Measurements from ENCODE around the gene TOR4A. TPM values are rescaled to one million over a fixed set of nuclear protein-coding genes. Genes with fewer than 3 reads are reported as not detected.

The TOR4A gene
- 1 to 10 TPM; 3.6 to 10.0 (median 4.9) TPM for polyA plus RNA-seq (ENCODE audit: insufficient read length in 4 of 4)

DNA sequence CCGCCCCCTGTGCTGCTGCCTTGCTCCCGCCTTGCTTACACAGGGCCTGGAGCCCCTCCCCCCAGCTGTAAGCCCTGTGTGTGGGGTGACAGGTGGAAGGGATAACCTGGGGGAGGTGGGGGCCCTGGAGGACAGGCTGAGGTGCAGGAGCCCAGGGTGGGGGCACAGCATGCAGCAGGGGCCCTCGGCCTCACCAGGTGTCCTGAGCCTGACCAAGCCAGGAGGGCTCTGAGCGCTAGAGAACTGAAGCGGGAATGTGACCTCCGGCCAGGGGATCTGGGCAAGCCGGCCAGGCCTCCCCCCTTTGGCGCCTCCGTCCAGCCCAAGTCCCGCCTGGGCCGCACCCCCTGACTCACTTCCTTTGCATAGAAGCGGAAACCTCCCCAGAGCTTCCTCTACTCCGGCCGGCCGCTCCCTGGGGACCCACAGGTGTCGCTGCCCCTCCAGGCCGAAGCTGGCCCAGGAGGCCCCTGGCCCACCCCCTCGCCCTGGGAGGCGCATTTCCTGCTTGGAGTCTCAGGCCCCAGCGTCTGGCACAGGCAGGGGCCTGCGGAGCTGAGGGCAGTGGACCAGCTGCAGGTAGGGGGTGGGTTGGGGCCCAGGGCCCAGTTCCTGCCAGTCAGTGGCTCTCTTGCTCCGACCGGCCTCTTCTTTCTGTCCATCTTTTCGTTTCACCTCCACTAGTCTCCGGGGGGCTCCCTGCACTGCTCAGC lies at the start of gene TOR4A:
Gene TOR4A, plus strand, starts transcription at position 398 of the 713 bp plus-strand sequence. CDS start 964 bp downstream, outside the sequence.
- no peak for DNase-seq (ENCODE audit: low read depth in 4 of 4, low spot score in 3 of 4)

DNA sequence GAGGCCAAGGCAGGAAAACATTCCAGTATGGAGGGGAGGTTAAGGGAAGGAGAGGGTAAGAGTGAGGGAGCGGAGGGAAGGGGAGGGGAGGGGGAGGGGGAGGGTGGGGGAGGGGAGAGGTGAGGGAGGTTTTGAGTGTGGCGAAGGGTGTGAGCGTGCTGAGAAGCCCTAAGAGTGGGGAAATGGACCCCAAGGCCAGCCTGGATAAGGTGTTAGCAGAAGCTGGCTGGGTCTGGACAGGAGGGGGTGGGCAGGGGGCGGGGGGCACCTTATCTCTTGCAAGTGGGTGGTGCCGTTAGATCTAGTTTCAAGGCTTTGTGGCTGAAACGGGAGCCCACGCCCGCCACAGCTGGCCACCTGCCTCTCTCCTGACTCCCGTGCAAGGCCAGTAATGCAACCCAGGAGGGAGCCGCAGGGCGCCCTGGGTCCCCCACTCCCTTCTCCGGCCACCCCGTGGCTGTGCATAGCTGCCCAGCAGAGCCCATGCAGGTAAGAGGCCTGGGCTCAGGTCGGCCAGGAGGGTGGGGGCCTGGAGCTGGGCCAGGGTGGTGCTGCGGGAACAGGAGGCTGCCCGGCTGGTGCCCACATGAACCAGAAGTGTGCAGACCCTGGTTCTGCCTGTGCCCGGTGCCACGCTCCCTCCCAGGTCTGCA lies 49.5 kb upstream of the TOR4A start:
- DNase-seq (ENCODE audit: low read depth in 4 of 4, low spot score in 3 of 4) = no peak

DNA sequence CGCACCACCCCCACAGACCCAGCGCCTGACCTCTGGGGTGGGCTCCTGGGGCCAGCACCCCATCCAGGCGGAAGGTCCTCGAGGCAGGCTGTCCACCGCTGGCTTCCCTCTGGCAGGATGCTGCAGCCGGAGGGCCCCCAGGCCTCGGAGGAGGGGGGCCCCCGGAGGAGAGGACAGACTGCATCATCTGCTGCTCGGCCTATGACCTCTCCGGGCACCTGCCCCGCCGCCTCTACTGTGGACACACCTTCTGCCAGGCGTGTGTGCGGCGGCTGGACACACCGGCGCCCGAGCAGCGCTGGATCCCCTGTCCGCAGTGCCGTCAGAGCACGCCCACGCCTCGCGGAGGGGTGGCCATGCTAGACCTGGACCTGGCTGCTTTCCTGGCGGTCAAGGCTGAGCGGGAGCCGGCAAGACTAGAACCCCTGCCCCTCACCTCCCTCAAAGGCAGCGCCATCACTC lies 49.0 kb upstream of the TOR4A start:
- no peak for DNase-seq (ENCODE audit: low read depth in 4 of 4, low spot score in 3 of 4)

DNA sequence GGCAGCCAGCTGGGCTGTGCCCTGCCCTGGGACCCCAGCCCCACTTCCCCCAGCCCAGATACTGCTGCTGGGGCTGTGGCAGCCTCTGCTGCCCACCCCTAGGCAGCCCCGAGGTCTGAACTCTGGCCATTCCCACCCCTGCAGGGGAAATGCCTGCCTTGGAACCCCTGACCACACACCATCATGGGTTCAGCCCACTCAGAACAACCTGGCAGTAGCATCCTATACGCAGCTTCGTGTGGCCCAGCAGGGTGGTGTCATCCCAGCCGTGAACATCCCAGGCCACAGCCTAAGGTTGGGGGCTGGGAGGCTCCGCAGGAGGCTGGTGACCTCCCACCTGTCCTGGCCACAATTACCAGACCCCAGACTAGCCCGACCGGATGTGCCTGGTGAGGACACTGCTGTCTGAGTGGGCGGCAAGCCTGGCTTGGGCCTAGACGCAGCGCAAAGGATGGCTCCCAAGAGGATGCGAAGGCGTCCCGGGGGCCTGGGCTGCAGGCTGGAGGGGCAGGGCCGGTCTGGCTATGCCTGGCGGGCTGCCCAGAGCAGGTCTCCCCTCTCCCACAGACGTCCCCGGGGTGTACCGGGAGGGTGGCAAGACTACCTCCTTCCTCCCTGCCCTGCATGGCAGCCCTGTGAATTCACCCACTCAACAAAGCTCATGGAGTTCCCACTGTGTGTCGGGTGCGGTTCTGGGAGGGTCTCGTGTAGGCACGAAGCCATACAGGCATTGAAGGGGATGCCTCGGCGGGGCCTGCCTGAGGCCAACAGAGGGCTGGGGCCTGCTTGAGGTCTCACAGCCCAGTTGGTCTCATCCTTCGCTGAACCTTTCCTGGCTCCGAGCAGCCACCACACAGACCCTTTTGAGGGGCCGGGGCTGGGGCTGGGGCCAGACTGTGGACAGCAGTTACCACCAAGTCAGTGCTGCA lies 48.3 kb upstream of the TOR4A start:
- no peak for DNase-seq (ENCODE audit: low read depth in 4 of 4, low spot score in 3 of 4)

DNA sequence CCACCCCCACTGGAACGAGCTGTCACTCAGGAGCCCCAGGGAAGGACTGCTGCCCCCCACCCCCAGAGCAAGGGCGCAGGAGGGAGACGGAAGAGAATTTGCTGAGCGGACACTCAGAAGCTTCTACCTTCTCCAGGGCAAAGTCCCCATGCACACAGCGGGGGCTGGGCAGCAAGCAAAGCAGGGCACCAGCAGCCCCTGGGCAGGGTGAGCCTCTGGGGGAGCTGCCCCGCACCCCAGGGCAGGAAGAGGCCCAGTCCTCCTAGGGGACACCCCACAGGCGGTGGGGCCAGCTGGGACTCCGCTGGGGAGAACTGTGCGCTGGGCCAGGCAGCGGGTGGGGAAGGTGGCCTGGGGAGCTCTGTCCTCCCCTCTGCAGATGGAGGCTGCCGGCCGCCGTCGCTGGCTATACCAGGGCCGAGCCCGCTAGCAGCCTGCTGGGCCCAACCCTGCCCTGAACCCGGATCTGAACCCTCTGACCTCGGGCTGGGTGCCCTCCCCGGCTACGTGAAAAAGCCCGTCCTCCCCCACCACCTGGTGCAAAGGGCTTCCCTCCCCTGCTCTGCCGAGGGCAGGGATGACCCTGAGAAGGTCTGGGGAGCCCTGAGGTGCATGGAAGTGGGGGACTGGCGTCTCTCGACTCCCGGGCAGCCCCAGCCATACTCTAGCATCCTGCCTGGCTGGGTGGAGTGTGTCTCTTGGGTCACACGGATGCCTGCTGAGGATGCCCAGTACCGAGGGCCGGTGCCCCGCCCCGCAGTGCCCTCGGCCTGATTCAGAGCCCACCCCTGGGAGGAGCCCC lies 47.4 kb upstream of the TOR4A start:
- no peak for DNase-seq (ENCODE audit: low read depth in 4 of 4, low spot score in 3 of 4)

DNA sequence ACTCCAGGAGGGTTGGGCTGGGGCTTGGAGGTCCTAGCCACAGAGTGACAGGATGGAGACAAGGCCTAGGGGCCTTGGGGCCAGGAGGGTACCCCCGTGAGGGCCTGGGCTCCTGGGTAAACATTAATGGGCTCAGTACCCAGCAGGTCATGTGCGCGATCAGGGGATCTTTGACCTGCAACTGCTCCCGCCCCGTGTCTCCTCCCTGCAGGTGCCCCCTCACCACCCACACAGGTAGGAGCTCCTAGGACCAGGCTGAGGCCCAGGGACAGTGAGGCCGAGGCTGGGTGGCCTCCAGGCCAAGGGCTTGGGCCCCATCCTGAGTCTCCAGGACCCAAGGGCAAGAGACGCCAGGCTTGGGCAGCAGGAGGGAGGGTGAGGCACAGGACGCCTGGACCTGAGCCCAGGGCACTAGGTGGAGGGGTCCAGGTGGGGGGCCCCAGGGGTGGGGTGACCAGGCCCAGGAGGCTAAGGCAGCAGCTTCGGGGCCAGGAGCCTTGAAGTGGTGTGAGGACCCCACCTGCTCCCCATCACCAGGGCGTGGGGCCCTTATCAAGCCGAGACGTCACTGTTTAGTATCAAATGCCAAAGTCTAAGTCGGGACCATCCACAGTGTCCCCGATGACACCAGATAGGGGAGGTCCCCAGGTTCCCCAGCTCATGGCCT lies 46.7 kb upstream of the TOR4A start, which contains the start of gene SLC34A3:
Gene SLC34A3, plus strand, starts transcription at position 197 of the 667 bp plus-strand sequence. CDS start 802 bp downstream, outside the sequence.
- DNase-seq (ENCODE audit: low read depth in 4 of 4, low spot score in 3 of 4) = no peak

DNA sequence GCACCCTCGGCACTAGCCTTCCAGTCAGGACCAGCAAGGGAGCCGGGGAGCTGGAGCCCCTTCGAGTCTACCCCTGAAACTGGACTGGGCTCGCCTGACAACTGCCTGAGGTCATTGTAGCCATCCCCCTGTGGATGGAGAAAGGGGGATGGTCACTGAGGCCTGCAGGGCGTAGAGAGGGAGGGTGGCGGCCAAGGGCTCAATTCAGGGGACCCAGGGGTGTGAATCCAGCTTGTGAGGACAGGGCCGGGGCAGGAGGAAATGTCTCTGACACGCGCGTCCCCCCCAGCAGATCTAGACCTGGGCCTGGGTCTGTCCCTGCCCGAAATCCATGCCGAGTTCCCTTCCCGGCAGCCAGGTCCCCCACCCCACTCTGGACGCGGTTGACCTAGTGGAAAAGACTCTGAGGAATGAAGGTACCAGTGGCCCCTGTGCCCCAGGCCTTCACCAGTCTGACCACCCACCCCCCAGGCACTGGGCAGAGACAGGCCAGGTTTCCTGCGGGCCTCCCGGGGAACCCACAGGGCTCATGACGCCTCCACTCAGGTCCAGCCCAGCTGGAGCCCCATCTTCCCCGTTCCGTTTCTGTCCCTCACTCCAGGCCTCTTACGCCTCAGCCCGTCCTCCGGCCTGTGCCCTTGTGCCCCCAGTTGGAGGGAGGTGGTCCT lies 46.0 kb upstream of the TOR4A start:
- DNase-seq (ENCODE audit: low read depth in 4 of 4, low spot score in 3 of 4) = no peak

DNA sequence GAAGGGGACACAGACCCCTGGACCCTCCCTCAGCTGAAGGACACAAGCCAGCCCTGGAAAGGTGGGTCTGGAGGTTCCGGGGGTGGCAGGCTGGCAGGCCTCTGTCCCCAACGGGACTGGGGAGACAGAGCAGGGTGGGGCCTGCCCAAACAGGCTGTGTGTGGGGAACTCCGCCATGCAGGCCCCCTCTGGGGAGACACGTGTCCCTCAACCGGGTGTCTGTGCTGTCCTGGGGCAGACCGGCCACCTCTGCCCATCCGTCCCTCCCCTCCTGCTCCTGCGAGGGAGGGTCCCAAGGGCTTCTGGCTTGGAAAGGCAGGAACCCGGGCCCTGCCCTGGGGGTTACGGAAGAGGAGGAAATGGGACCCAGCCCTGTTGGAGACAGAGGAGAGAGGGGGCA lies 45.4 kb upstream of the TOR4A start:
- no peak for DNase-seq (ENCODE audit: low read depth in 4 of 4, low spot score in 3 of 4)

DNA sequence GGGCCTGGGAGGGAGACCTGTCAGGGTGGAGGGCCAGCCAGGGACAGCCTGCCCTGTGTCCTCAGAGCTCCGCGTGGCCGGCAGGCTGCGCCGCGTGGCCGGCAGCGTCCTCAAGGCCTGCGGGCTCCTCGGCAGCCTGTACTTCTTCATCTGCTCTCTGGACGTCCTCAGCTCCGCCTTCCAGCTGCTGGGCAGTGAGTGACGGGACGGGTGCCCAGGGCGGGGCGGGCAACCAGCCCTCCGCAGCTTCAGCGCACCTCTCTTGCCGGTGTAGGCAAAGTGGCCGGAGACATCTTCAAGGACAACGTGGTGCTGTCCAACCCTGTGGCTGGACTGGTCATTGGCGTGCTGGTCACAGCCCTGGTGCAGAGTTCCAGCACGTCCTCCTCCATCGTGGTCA lies 45.0 kb upstream of the TOR4A start:
- DNase-seq (ENCODE audit: low read depth in 4 of 4, low spot score in 3 of 4) = no peak

DNA sequence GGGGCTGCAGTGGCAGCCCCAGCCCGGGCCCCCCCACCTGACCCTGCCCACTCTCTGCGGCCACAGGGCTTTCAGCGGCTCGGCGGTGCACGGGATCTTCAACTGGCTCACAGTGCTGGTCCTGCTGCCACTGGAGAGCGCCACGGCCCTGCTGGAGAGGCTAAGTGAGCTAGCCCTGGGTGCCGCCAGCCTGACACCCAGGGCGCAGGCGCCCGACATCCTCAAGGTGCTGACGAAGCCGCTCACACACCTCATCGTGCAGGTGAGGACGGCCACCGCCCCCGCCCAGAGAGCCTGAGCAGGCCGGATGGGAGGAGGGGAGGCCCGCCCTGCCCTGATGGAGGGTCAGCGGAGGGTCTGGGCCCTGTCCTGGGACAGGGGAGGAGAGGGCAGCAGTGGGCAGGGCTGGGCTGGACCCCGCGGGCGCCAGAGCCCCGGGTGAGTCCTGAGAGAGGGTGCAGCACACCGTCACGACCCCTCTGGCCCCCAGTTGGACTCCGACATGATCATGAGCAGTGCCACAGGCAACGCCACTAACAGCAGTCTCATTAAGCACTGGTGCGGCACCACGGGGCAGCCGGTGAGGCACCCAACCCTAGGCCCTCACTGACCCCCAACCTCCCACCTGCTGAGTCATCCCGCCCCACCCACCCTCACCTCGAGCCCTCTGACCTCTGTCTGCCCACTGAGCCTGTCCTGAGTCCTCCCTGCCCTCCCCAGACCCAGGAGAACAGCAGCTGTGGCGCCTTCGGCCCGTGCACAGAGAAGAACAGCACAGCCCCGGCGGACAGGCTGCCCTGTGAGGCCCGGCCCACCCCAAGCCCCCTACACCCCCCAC lies 44.2 kb upstream of the TOR4A start:
- DNase-seq (ENCODE audit: low read depth in 4 of 4, low spot score in 3 of 4) = no peak

DNA sequence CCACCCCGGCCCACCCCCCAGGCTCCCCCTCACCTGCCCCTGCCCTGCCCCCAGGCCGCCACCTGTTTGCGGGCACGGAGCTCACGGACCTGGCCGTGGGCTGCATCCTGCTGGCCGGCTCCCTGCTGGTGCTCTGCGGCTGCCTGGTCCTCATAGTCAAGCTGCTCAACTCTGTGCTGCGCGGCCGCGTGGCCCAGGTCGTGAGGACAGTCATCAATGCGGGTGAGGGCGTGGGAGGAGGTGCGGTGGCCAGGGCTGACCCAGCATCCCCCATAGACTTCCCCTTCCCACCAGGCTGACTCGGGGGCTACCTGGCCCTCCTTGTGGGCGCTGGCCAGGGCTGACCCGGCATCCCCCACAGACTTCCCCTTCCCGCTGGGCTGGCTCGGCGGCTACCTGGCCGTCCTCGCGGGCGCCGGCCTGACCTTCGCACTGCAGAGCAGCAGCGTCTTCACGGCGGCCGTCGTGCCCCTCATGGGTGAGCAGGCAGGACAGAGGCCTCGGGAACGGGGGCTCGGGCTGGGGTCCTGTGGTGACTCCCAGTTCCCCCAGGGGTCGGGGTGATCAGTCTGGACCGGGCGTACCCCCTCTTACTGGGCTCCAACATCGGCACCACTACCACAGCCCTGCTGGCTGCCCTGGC lies 43.4 kb upstream of the TOR4A start:
- DNase-seq (ENCODE audit: low read depth in 4 of 4, low spot score in 3 of 4) = no peak

DNA sequence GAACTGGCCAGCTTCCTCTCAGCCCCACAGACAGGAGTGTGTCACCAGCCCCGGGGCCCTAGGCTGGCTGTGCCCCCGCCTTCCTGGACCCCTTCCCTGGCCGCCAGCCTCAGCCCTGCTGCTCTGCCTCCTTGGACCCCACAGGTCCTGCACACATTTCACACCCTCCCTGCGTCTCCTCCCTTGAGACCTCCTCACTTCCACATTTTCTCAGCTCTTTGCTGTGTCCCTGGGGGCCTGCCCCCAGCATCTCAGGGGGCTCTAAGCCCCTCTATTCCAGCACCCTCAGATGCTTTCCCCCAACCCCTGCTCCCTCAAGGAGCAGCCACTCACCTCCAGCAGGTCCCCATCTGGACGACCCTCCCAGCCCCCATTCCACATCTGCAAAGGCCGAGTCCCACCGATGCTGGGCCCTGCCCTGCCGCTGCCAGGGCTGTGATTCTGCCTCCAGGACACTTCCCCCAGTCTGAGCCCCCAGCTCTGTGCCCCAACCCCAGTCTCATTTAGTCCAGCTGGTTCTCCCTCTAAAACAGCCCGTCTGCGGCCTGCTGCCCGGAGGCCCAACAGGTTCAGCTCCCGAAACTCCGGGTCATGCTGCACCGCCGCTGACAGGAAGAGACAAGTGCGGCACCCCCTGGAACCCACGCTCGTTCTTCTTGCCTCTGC lies 42.6 kb upstream of the TOR4A start:
- DNase-seq (ENCODE audit: low read depth in 4 of 4, low spot score in 3 of 4) = no peak

DNA sequence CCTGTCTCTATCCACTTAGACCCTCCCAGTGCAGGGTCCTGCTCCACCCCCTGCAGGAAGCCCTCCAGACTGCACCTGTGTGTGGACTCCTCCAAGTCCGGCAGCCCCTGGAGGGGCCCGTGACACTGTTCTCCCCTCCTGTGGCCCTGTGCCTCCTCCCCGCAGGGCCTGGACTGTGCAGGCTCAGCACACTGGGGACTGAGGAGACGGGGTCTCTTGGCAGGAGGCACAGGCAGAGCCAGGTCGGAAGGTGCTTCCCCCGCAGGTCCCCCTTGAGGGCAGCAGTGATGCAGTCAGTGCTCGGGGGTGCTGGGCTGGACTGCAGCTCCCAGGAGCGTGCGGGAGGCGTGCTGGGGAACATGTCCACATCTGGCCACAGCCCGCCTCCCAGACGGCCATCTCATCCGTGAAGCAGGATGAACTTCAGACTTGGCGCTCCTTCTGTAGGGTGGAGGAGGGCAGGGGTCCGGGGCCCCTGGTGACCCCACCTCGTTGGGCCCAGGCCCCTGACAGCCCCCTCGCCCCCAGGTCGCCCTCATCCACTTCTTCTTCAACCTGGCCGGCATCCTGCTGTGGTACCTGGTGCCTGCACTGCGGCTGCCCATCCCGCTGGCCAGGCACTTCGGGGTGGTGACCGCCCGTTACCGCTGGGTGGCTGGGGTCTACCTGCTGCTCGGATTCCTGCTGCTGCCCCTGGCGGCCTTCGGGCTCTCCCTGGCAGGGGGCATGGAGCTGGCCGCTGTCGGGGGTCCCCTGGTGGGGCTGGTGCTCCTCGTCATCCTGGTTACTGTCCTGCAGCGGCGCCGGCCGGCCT lies 41.9 kb upstream of the TOR4A start:
- no peak for DNase-seq (ENCODE audit: low read depth in 4 of 4, low spot score in 3 of 4)

DNA sequence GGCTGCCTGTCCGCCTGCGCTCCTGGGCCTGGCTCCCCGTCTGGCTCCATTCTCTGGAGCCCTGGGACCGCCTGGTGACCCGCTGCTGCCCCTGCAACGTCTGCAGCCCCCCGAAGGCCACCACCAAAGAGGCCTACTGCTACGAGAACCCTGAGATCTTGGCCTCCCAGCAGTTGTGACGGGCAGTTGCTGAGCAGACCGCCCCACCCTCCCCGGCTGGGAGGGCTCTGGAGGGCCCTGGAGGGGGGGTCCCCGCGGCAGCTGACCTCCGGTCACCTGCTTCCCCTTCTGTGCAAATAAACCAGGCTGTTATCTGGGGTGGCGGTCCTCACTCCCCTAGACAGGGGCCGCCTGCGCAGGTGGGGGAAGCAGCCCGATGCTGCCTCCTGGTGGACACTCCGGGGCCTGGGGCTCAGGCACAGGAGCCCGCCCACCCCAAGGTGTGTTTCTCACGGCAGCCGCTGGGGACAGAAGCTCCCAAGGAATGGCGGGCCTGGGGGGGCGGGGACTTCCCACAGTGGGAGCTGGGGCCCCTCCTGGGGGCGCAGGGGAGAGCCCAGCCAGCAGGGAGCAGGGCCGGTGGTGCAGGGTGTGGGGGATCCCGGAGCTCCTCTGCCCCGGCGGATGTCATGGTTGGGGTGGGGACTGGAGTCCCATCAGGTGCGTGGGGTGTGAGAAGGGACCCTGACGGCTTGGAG lies 41.1 kb upstream of the TOR4A start:
- DNase-seq (ENCODE audit: low read depth in 4 of 4, low spot score in 3 of 4) = peak; percentile 67 to 81 (median 72)

DNA sequence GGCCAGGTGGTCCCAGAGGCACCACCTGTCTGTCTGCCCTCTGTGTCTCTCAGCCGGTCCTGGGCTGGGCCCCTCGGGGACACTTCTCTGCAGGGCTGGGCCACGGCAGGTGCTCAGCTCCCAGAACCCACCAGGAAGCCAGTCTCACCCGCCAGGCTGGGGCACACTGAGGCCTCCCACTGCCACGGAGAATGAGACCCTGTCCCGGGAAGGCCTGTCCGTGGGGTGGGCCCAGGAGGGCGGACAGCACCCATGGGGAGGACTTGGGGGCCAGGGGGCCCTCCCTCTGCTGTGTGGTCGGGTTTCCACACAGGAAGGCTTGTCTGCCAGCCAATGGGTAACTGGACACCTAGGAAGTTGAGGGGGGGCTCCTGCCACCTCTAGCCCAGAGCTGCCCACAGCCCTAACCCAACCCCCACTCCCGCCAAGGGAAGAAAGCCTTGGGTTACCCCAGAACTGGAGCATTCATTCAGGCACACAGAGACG lies 40.5 kb upstream of the TOR4A start:
- DNase-seq (ENCODE audit: low read depth in 4 of 4, low spot score in 3 of 4) = no peak
